GM19455 (cell line): ENCODE results near the gene PRKAG2.

ENCODE experiments used
- ATAC-seq: cut with Tn5 transposase; IDR thresholded peaks from one replicate; pipeline ENCODE4 v1.9.1; 2021; ENCODE audit not compliant: unreplicated experiment

The PRKAG2 gene

DNA sequence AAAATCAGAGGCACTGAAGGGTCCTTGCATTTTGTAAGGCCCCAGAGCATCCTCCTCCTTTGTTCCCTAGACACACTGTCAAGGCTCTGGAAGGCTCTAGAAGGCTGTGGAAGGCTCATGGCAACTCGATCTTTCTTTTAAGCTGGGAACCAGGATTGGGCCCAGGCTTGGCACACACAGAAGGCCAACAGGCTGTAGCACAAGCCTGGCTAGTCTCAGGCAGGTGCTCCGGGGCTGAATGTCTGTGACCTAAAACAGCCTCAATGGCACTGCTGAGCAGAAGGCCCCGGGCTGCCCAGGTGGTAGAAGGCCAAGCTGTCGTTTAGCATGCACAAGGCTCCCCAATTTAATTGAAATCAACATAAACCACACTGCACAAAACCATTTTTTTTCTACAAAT, 55.7 kb downstream of the PRKAG2 start:
- no peak for ATAC-seq

DNA sequence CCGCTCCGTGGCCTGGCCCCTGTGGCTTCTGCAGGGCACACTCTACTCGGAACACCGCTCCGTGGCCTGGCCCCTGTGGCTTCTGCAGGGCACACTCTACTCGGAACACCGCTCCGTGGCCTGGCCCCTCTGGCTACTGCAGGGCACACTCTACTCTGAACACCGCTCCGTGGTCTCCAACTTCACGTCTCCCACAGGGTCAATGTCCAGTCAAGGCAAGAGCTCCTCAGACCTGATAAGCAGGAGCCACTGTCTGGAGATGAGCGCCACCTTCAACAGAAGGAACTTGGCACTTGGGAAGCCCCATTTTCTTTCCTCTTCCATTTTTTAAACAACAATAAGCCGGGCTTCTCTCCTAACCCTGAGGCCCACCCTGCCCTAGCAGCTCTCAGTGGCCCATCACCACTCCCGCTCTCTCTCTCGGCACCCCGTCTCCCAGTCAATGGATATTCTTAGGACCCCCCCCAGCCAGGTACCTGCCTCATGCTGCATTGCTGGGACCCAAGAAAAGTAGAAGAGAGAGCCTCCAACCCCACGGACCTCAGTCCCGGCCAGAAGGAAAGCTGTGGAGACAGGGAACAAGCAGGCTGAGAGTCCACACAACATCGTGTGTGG, 56.3 kb downstream of the PRKAG2 start:
- ATAC-seq, result no peak

DNA sequence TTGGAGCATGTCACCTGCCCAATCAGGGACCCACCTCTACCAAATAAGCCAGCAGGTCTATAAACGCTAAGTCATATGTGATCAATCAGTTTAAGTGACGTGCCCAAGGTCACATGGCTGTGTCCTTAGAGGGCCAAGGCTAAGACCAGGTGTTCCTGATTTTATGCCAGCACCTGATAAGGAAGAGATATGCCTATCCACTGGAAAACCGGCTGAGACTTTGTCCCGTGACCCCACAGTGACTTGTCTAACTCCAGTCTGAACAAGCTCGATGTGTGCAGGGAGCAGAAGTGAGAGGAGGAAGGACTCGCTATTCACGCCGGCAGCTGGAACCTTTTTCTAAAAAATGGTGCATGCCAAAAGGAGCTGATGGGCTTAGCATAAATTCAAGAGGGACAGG, 57.0 kb downstream of the PRKAG2 start:
- no peak for ATAC-seq

DNA sequence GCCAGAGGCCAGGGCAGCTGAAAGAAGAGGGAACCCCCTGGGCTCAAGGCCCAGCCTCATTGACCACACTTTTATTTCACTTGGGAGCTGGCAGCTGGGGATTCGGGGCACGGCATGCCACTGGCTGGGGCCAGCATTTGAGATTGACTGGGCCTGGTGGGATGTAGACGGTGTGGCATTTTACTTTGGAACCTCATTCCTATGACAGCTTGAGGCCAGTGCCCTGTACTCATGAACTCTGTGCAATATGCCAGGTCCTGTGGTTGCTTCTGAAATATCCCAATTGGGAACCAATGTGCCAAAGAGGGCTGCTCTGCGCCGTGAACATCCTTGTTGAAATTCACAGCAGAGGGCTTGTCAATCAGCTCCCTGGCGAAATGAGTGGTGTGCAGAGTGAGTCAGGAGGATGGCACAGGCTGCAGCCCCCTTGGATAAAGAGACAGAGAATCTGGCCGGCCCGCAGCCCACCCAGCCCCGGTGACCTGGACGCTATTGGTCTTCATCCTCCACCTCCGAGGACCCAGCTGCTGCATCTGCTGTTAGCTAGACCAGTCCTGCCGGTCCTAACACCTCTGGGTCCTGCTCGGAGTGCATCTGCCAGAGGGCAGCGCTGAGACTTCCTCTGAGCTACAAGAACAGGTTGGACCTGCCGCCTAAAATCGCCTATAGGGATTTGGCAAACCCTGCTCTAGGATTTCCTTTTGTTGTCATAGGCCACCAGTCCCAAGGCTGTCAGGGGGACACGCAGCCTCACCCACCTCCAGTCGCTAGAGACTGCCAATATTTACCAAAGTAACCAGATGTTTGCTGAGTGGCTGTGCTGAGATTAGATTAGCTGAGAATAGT, 58.0 kb downstream of the PRKAG2 start:
- no peak for ATAC-seq

DNA sequence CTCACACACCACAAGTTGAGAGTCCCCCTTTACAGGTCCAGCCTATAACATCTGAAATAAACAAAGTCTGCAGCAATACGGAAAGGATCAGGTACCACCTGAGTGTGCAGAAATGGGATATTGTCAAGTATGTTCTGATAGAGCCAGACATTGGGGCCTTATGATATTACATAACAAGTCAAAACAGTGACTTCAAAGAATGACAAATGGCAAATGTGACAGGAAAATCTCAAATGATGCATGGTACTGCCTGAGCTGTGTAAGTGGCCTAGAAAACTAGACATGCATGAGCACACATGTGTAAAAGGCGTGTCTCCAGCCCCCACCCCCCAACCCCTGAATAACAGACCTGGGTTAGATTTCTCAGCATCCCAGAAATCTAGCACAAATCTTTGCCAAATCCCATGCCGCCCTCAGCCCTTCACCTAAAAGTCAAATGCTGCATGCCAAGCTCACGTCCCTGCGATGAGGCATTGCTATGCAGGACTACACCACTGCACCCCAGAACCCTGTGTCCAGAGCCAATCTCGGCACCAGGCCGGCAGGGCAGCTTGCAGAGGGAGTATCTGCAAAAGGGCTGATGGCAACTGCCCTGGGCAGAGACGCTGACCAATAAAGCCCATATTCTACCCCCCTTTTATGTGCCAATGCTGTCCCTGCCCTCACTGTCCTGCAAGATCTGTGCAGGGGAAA, 58.8 kb downstream of the PRKAG2 start:
- no peak for ATAC-seq

DNA sequence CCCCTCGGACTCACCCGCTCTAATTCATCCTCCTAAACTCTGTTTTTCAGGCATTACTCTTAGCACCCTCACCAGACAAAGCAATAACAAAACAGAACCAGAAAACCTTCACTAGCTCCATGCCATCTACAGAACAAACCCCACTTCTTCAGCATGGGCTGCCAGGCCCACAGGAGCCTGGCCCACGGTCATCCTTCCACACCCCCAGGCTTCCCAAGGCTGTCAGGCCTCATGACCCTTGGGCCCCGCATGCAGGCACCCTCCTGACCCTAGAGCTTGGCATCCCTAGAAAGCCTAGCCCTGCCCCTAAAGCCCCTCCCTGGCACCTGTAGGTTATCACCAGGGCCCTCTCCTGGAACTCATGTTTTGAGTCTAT, 59.6 kb downstream of the PRKAG2 start:
- ATAC-seq, result no peak

DNA sequence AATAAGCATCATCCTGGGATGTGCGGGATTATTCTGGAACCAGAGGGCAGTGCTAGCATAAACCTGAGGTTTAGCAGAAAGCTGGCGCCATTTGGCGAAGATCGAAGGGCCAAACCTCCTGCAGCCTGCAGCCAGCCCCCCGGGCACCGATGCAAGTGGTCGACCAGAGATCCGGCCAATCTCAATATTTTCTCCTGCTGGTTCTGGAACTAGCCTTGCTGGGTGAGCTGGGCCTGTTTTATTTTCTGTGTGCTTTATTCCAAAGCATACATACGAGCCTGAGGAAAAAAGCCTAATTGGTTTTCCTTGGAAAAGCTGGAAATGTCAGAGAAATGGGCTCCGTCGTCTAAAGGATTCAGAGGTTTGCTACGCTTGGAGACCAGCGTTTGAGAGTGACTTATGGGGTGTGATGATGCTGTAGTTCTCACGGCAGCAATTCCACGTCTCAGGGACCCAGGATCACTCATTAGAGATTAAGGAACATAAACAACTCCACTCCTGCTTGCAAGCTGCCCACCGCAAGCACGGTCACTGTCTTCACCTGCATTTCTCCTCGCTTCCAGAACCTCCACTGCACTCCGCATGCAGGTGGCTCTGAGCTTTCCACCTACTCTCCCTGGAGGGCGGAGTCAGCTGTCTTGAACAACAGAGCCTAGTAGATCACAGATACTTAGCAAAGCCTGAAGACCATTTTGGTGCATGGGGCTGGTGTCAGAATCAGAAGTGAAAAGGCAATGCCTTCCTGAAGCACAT, 60.2 kb downstream of the PRKAG2 start:
- ATAC-seq, result no peak

DNA sequence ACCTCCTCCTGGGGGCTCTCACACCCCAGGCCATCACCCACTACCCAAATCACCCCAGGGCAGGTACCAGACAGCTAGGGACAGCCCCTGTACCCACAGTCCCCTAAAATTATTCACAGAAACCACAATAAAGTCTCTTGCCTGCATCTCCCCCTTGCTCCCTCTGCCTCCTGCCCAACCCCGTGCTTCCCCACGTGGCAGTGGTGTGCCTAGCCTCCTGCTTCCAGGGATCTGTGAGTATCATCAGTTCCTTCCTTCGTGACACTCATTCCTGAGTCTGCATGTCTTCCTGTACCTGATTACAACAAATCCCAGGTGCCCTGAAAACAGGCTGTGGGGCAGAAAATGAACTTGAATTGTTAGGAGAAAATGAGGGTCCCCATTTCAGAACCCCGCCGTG, 61.5 kb downstream of the PRKAG2 start:
- ATAC-seq, result no peak

DNA sequence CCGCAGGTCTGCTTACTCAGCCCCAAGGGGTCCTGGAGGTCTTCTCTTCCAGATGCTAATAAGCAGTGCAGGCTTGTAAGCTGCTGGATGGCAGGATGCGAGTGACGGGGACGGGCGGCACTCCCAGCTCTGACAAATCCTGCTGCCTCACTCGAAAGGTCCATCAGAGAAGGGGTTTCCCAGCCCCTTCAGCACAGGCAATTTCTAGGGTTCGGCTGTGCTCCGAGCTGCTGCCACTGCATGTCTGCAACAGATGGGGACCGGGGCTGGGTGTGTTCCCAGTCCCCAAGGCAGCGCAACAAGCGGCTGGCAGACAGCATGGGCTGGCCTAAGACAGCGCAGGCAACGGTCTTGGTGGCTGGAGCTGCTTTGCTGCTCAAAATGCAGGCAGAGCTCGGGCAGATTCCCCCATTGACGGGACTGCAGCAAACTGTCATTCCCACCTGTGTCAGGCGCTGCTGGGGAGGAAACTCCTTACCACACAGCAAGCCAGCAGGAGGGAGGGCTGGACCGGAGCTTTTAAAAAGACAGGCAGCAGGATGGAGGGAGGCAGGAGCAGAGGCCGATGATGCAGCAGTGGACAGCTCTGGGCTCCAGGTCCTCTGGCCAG, 62.4 kb downstream of the PRKAG2 start:
- no peak for ATAC-seq

DNA sequence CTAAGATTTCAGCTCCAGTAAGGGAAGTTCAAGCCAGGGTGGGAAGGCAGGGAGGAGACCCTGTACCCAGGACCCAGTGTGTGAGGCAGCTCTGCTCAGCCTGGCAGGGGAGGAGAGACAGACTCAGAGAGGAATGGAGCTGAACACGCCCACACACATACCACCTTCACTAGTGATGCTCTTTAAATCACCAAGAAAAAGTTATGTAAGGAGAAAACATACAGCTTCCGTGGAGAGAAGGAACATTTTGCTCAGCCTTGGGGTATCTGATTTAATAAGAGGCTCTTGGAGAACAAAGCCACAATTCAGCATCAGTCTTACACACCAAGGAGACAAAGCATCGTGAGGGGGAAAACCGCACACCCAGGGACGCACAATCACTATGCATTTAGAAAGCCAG, 62.9 kb downstream of the PRKAG2 start:
- ATAC-seq, result no peak

DNA sequence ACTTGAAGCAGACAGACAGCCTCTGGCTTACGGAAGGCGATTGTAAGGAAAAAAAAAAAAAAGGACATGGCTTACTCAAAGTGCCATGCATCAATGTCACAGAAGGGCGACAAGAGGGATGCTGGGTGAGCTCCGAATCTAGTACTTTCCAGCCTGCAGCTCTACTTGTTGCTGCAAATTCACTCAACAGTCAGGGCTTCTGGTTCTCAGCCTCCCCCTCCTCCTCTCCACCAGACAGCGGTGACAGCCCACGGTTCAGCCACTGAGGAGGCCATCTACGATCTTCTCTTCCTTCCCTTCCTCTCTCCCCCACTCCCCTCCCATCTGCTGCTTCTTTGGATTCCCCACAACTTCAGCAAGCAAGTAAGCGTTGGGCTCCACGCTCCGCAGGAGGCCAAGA, 63.5 kb downstream of the PRKAG2 start:
- no peak for ATAC-seq

DNA sequence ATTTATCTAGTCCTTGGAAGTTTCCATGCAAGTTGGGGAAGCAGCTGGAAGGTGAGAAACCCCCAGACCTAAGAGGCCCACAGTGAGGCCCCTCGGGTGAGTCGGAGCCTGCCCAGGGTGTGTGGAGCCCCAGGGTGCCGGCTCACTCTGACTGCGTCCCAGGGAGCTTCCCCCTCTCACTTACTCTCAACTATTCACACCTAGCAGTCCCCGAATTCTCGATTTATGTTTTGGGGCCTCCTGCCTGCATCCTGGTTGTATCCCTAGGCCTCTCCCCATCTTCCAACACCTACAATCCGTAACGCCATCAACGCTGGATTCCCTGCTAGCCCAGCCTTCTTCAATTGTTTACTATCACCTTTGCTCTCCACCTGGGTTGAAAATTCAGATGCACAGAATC, 63.9 kb downstream of the PRKAG2 start:
- no peak for ATAC-seq

DNA sequence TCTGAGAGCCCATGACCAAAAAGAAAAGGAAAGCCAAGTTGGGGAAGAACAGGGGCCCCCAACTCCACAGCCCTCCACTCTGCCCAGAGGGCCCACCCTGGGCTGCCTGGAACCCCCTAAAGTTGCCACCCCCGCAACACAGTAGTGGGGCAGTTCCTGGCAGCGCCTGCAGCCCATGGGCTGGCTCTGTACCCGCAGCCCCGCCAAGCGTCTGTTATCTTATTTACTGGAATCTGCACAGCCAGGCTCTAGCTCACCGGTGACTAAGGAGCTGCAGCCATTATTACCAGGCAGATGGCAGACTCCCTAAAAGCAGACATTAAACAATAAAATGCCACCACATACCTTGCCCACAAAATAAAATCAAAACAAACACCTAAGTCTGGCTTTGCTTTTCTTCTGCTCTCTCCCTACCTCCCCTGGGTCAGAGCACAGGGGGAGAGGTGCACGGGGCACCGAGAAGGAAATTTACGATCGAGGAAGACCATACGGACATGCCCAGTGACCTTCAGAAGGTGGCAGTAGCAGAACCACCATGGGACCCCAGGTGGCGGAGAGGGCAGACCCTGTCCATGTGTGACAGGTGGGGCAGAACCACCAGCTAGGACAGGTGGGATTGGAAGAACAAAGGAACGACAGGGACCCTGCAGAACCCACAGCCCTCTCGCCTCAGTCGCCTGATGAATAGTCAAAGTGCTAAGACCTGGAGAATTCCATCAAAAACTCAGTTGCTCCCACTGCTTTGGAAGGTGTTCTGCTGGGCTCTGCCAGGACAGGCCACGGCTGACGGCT, 66.3 kb downstream of the PRKAG2 start:
- ATAC-seq, result no peak

DNA sequence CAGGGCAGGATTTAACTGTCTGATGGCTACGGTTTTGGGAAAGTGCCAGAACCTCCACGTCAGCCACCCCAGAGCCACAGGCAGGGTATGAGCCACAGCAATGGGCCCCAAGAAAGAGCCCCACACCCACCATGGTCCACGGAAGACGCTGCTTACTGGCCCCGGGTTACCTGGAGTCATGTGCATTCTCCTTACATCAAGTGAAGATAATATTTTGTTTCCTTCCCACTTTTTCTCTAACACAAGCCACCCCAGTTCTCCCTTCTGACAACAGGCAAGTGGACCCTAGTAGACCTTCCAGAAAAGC, 67.1 kb downstream of the PRKAG2 start:
- ATAC-seq, result no peak

DNA sequence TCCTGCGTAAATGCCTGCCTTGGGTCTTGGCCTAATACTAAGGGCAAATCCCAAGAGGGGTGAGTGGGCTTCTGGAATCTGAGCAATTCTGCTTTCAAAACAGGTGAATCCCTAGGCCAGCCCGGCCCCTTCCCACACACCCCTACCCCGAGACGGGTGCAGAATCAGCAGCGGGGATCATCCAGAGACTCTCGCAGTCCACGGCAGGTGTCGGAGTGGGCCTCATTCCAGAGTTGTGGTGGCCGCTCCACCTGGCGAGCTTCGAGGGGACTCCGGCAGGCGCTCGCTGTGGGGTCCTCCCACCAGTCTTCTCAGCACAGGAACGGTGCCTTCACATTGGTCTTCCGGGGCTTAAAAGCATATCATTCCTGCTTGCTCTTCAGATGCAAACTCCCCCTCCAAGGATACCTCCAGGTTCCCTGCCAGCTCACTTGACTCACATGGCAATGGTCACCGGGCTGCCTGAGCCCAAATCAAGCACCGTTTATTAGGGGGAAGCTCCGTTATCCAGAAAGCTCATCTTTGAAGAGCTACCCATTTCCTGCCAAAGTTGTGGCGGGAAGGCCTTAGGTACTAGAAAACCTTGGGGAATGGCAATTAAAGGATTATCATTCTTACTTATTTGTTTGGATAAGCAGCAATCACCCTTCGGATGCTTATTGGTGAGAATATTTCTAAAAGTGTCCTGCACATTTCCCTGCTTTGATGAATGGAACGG, 67.6 kb downstream of the PRKAG2 start:
- no peak for ATAC-seq

DNA sequence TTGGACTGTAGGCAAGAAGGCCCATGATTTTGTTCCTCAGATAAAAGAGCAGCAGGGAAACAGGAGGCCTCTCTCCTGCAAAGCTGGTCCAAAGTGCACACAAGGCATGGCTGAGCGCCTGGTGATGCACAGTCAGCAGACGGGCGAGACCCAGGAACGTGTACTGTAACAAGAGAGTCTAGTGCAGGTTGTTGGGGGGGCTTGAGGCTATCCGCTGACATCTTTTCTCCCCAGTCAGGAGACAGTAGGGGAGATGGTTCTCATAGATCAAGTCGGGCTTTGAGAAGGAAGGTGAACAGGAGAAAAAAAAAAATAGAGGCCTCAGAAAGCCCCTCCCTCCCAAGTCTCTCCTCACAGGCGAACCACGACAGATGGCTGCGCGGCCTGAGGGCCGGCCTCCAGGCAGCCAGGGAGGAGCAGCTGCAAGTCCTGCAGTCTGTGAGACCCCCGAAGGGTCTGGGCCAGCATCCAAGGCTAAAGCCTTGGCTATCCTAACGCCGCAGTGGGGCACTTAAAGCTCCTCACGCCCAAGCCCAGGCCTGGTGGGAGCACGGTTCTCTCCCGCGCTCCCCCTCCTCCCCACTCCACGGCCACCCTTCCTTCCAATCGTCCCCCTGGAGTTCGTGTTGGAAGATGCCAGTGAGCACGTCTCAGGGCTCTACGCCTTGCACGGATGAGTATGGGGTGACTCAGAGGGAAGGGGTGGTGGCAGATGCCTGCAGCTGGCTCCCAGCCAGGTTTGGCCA, 68.3 kb downstream of the PRKAG2 start:
- no peak for ATAC-seq

DNA sequence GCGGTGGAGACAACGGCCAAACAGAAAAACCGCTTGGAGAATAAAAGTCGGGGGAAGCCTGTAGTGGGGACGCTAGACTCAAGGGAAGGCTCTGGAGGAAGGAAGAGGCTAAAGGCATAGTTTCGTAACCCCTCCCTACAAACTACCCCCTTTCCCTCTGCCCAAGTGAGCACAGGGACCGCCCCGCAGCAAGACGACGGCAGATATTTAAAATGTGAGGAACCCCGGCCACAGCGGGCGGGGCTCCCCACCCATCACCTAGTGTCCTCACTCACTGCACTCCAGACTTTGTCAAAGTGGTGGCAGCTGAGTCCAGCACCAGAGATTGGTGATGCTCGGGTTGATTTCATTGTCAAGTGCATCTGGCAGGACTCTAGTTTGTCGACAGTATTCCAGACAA, 69.1 kb downstream of the PRKAG2 start:
- no peak for ATAC-seq

DNA sequence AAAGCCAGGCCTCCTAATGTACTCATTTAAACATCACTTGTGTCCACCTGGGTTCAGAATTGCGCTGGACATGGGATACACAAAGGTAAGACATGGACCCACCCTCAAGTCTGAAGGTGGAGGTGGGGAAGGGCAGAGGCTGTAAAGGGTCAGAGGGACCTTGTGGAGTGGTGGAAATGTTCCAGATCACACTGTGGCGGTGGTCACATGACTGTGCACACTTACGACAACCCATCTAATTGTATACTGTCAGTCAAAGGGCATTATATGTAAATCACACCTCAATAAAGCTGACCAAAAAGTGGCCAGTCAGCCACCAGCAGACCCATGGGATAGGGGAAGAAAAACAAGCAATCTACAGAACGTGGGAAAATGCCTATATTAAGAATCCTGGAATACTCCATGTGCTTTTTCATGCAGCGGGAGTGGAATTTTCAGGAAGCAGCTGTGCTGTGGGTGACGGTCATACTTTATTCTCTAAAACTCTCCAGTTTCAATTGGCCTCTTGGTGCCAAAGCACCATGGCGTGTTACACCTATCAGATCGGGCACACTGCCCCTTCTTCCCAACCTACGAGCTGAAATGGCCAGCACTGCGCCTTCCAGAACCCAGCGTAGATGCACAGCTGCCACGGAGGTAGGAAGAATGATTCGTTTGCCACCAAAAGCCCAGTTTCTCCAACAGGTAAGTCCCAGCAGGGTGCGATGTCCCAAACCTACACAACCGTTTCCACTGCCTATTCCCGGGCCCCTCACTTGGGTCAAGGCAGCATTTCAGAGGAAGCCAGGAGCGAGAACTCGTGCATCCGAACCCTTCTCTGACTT, 69.8 kb downstream of the PRKAG2 start:
- ATAC-seq, result no peak
